H54 (cell line): ENCODE results near the gene SRD5A1.
A peak's percentile ranks its signal among the peaks of the same experiment; 100 is the strongest.

Source experiments
- DNase-seq: peaks from one replicate; pipeline ENCODE4 v3.0.0; 2011; ENCODE audit warnings: low spot score, mixed read lengths; ENCODE audit not compliant: insufficient read length
- FAIRE-seq: peaks from 3 replicates; lab custom pipeline; 2011; peaks lifted over from hg19 to GRCh38; lab: Jason Lieb, UNC
- POLR2A ChIP-seq: IDR thresholded peaks from 2 replicates; pipeline ENCODE4 v1.6.1; 2011; ENCODE audit warnings: low read depth, mild to moderate bottlenecking, low read length

The SRD5A1 gene

DNA sequence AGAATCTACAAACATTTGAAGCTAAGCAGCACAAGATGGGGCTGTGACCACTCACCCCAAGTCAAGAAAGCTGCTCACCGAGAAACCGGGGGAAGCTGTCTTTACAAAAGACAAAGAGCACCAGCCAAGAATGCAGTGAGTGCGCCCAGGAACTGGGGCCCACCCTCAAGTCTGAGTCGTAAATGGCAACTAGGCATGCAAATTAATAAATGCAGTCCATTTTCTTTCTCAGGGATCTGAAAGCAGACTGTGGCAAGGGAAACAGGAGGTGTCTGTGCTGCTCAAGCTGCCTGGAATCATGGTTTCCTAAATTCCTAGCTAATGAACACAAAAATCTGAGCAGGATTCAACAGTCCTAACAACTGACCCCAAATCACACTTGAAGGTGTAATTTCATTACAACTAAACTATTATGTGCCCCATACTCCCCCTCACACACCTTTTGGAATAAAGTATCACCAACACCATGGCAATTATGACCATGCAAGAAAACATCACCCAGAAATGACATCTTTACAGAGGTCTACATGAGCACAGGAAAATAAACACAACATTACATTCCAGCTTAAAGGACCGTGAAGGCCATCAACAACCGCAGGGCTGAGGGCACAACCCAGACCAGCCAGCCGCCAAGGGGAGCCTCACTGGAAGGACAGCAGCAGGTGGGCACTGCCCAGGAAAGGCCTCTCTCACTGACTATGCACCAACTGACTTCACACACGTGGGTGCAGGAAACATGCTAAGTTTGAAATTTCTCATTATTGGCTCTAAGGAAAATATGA lies 18.0 kb upstream of the SRD5A1 start:
- DNase-seq (no peak), FAIRE-seq (no peak)
- TF ChIP-seq POLR2A: no peak

- FAIRE-seq: no peak
- DNase-seq: no peak
- no peak for TF ChIP-seq POLR2A
These were observed 16.6 kb upstream of the SRD5A1 start for GRCh38 chr5:6616632-6617031.

DNA sequence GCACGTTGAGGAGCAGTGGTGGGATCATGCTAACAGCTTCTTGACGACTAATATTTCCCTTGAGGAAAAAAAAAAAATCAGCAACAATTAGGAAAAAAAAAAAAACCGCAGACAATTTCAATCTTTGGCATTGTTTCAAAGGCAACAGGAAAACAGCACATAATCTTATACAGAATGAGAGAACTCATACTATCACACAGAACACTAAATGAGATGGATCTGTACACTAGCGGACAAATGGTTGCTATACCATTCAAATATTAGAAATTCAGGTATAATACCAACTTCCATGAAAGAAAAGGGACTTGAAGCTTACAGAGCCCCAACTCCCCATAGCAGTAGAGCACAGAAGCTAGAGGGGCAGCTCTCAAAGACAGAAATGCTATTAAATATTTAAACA lies 10.0 kb upstream of the SRD5A1 start:
- DNase-seq (no peak), FAIRE-seq (no peak)

GRCh38 chr5:6623941-6624340 lies 9.3 kb upstream of the SRD5A1 start:
- DNase-seq (no peak), FAIRE-seq (no peak)
- TF ChIP-seq POLR2A: no peak

More for the DNA sequence above, 10.0 kb upstream of the SRD5A1 start:
- TF ChIP-seq POLR2A: no peak

GRCh38 chr5:6626508-6626907 lies 6.7 kb upstream of the SRD5A1 start:
- no peak for DNase-seq
- FAIRE-seq: no peak
- no peak for TF ChIP-seq POLR2A

GRCh38 chr5:6631441-6631840 lies 1.8 kb upstream of the SRD5A1 start:
- DNase-seq: no peak
- no peak for FAIRE-seq
- no peak for TF ChIP-seq POLR2A

DNA sequence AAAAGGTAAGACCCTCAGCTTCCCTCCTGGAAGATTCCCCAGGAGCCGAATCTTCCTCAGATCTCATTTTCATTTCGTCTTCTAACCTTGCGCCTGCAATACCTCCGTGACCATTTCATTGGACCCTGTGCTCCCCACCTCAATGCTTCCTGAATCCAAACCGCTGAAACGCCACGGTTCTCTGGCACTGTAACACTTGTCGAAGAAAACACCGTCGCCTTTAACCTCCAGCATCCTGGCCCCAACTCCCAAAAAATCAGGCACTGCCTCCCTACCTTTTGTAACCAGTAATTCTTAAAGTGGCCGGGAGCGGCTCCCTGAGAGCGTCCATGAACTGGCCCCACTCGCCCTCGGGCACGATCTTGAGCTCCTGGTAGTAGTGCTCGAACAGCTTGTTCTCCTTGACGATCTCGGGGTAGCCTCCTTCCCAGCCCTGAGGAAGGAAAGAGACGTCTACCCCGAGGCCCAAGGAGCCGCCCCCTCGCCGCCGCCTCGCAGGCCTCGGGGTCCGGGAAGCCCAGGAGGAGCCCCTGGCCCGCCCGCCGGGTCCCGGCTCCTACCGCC lies 834 bp upstream of the SRD5A1 start:
- DNase-seq (peak; percentile 49), FAIRE-seq (no peak)
- TF ChIP-seq POLR2A: no peak

DNA sequence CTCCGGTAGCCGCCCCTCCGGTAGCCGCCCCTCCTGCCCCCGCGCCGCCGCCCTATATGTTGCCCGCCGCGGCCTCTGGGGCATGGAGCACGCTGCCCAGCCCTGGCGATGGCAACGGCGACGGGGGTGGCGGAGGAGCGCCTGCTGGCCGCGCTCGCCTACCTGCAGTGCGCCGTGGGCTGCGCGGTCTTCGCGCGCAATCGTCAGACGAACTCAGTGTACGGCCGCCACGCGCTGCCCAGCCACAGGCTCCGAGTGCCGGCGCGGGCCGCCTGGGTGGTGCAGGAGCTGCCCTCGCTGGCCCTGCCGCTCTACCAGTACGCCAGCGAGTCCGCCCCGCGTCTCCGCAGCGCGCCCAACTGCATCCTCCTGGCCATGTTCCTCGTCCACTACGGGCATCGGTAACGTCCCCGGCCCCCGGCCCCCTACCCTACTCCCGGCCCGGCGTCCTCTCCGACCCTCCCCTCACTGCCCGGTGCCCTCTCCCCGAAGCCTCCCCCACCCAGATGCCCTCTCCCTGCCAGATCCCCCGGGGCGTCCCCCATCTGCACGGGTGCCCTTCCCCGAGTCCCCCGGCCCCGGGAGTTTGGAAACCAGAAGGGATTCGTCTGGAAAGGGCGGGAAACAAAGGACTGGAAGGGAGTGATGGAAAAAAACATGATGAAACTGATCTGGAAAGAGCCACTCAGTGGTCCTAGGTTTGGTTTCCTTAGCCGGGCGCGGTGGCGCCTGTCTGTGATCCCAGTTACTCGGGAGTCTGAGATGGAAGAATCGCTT lies 417 bp downstream of the SRD5A1 start:
- FAIRE-seq (no peak), DNase-seq (peak; percentile 78)
- TF ChIP-seq POLR2A: peak; percentile 53

GRCh38 chr5:6634306-6634705 lies 1.1 kb downstream of the SRD5A1 start:
- DNase-seq (peak; percentile 17), FAIRE-seq (no peak)
- TF ChIP-seq POLR2A: no peak

- FAIRE-seq (no peak), DNase-seq (no peak)
- TF ChIP-seq POLR2A: no peak
These were observed 1.7 kb downstream of the SRD5A1 start for GRCh38 chr5:6634788-6635430.

- DNase-seq (no peak), FAIRE-seq (no peak)
- TF ChIP-seq POLR2A: no peak
These were observed 3.1 kb downstream of the SRD5A1 start for GRCh38 chr5:6636293-6636692.

GRCh38 chr5:6637022-6637421 lies 3.8 kb downstream of the SRD5A1 start:
- no peak for FAIRE-seq
- TF ChIP-seq POLR2A: no peak
- DNase-seq: no peak

DNA sequence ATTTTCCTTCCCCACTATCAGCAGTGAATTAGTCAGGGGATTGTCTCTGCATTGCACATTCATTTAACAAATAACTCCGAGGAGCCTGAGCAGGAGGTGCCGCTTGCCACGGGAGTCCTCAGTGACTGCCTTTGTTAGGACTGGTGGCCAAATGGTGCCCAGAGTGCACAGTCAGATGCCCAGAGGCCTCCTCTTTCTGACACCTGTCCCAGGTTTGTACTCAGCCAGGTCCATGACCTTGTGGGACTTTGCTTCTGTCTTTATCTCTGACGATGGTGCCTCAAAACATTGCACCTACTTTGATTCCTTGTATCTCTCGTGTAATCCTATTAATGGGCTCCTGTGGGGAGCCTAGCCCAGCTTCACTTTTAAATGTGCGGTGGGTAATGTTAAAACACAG lies 4.3 kb downstream of the SRD5A1 start:
- TF ChIP-seq POLR2A: no peak
- DNase-seq (no peak), FAIRE-seq (no peak)

DNA sequence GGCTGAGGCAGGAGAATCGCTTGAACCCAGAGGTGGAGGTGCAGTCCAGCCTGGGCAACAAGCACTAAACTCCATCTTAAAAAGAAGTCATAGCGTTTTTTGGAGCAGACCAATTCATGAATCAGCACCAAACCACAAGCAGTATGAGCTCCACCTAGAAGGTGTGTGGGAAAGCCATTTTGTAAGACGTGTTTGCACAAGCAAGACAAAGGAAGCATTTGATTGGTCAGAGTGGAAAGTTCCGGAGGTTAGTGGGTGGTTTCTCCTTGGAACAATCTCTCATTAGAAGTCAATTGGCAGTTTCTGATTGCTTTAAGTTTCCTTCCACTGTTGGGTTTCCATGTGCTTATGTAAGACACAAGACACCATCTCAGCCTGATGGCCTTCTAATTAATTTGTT lies 5.0 kb downstream of the SRD5A1 start:
- DNase-seq (no peak), FAIRE-seq (no peak)
- TF ChIP-seq POLR2A: no peak
